GM19467 (cell line): ENCODE measurements around the gene ITPR2.

Experiments used
- ATAC-seq: cut with Tn5 transposase; IDR thresholded peaks from one replicate; pipeline ENCODE4 v1.9.1; 2021; ENCODE audit warnings: mild to moderate bottlenecking, moderate library complexity; ENCODE audit not compliant: unreplicated experiment

ITPR2 gene

GRCh38 chr12:26373606-26374495, 459.1 kb downstream of the ITPR2 start:
- no peak for ATAC-seq

GRCh38 chr12:26372866-26373265, 460.1 kb downstream of the ITPR2 start:
- ATAC-seq: no peak

- ATAC-seq: no peak
Measured at GRCh38 chr12:26370098-26370497, 462.9 kb downstream of the ITPR2 start.

- ATAC-seq: no peak
Measured at GRCh38 chr12:26369588-26369987, 463.4 kb downstream of the ITPR2 start.

GRCh38 chr12:26367991-26368730, 464.8 kb downstream of the ITPR2 start:
- no peak for ATAC-seq

- no peak for ATAC-seq
Measured at GRCh38 chr12:26361964-26362363, 471.0 kb downstream of the ITPR2 start.

- ATAC-seq: no peak
Measured at GRCh38 chr12:26360062-26360461, 472.9 kb downstream of the ITPR2 start.

- ATAC-seq: no peak
Measured at GRCh38 chr12:26359576-26359975, 473.4 kb downstream of the ITPR2 start.

GRCh38 chr12:26358651-26359050, 474.3 kb downstream of the ITPR2 start:
- no peak for ATAC-seq

GRCh38 chr12:26347300-26347699, 485.7 kb downstream of the ITPR2 start:
- no peak for ATAC-seq

GRCh38 chr12:26346736-26347135, 486.3 kb downstream of the ITPR2 start:
- ATAC-seq: no peak

- no peak for ATAC-seq
Measured at GRCh38 chr12:26345471-26346003, 487.5 kb downstream of the ITPR2 start.

- ATAC-seq: no peak
Measured at GRCh38 chr12:26341491-26341890, 491.5 kb downstream of the ITPR2 start.

GRCh38 chr12:26340649-26341048, 492.3 kb downstream of the ITPR2 start:
- no peak for ATAC-seq

- no peak for ATAC-seq
Measured at GRCh38 chr12:26339976-26340375, 493.0 kb downstream of the ITPR2 start.

GRCh38 chr12:26338586-26339572, 494.1 kb downstream of the ITPR2 start:
- ATAC-seq: no peak

GRCh38 chr12:26335651-26336050, 497.3 kb downstream of the ITPR2 start:
- no peak for ATAC-seq

- ATAC-seq: no peak
Measured at GRCh38 chr12:26334621-26335124, 498.3 kb downstream of the ITPR2 start.

GRCh38 chr12:26331960-26332359, 501.0 kb downstream of the ITPR2 start:
- ATAC-seq: no peak

GRCh38 chr12:26331136-26331535, 501.9 kb downstream of the ITPR2 start:
- ATAC-seq: no peak
